ENCODE data around the gene POLDIP2.

Gene POLDIP2

GRCh38 chr17:28357061-28357900 lies at the start of gene POLDIP2:
Gene POLDIP2, minus strand, starts transcription at chr17:28357527. Its CDS starts 79 bp downstream, at chr17:28357448.
- peak; percentile 97 for DNase-seq (ENCODE audit: low spot score)

- DNase-seq (ENCODE audit: low spot score), result no peak
Measured at GRCh38 chr17:28406473-28406814, 49.1 kb upstream of the POLDIP2 start.

GRCh38 chr17:28405632-28406472 lies 48.5 kb upstream of the POLDIP2 start, which contains the start of gene SLC46A1:
Gene SLC46A1, minus strand, starts transcription at chr17:28406212. Its CDS starts 98 bp downstream, at chr17:28406114.
- peak; percentile 76 for DNase-seq (ENCODE audit: low spot score)

GRCh38 chr17:28404812-28405570 lies 47.7 kb upstream of the POLDIP2 start:
- peak; percentile 44 for DNase-seq (ENCODE audit: low spot score)

GRCh38 chr17:28404461-28404811 lies 47.1 kb upstream of the POLDIP2 start:
- no peak for DNase-seq (ENCODE audit: low spot score)

- no peak for DNase-seq (ENCODE audit: low spot score)
Measured at GRCh38 chr17:28404007-28404406, 46.7 kb upstream of the POLDIP2 start.

GRCh38 chr17:28402844-28403243 lies 45.5 kb upstream of the POLDIP2 start:
- no peak for DNase-seq (ENCODE audit: low spot score)

- no peak for DNase-seq (ENCODE audit: low spot score)
Measured at GRCh38 chr17:28402224-28402630, 44.9 kb upstream of the POLDIP2 start.

GRCh38 chr17:28399808-28400207 lies 42.5 kb upstream of the POLDIP2 start:
- no peak for DNase-seq (ENCODE audit: low spot score)

- DNase-seq (ENCODE audit: low spot score), result no peak
Measured at GRCh38 chr17:28398280-28398981, 41.1 kb upstream of the POLDIP2 start.

GRCh38 chr17:28397687-28398279 lies 40.5 kb upstream of the POLDIP2 start:
- DNase-seq (ENCODE audit: low spot score), result no peak

GRCh38 chr17:28397275-28397674 lies 39.9 kb upstream of the POLDIP2 start:
- DNase-seq (ENCODE audit: low spot score), result no peak

GRCh38 chr17:28396635-28397239 lies 39.4 kb upstream of the POLDIP2 start:
- DNase-seq (ENCODE audit: low spot score), result no peak

GRCh38 chr17:28395968-28396367 lies 38.6 kb upstream of the POLDIP2 start:
- DNase-seq (ENCODE audit: low spot score), result no peak

- DNase-seq (ENCODE audit: low spot score), result no peak
Measured at GRCh38 chr17:28395426-28395825, 38.1 kb upstream of the POLDIP2 start.

- DNase-seq (ENCODE audit: low spot score), result peak; percentile 52
Measured at GRCh38 chr17:28394337-28395116, 37.2 kb upstream of the POLDIP2 start.

- DNase-seq (ENCODE audit: low spot score), result no peak
Measured at GRCh38 chr17:28392491-28392890, 35.2 kb upstream of the POLDIP2 start.

GRCh38 chr17:28391401-28391800 lies 34.1 kb upstream of the POLDIP2 start:
- no peak for DNase-seq (ENCODE audit: low spot score)

- no peak for DNase-seq (ENCODE audit: low spot score)
Measured at GRCh38 chr17:28390984-28391383, 33.7 kb upstream of the POLDIP2 start.

GRCh38 chr17:28390563-28390962 lies 33.2 kb upstream of the POLDIP2 start:
- no peak for DNase-seq (ENCODE audit: low spot score)
